ENCODE results near the gene KRT9. TPM values are rescaled to one million over a fixed set of nuclear protein-coding genes. Genes with fewer than 3 reads are reported as not detected.

KRT9 gene
- total and polyA plus RNA-seq, 7 donors = not detected

DNA sequence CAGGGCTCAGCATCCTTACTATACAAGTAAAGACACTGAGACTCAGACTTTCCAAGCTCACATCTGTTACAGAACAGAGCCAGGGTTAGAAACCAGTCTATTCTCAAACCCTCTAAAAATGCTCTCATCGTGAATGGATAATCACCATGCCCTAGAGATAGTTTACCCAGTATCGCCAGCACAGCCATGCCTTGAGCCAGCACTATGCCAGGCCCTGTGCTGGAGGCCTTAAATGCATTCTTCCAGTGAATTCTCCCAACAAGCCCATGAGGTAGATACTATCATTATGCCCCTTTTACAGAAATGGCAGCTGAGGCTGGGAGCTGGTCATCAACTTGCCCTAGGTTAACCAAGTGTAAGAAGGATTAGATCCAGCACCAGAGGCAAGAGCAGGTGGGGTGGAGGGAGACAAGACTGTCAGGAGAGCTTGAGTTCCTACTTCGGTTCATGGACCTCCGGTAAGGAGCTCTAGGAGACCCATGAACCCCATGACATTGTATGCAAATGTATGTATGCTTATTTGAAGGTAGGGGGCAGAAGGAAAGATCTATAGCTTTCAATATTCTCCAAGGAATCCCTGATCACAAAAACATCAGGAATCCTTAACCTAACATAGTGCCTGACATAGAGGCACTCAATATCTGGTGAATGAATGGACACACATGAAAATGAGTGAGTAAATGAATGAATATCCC is 9.7 kb upstream of the KRT9 start:
- no peaks in the 10 kb centered on the region for H3K9me3 ChIP-seq
- no peak for TF ChIP-seq POLR2AphosphoS5 (IDR thresholded peaks at IDR 0.05)
- TF ChIP-seq, protein P1, sequence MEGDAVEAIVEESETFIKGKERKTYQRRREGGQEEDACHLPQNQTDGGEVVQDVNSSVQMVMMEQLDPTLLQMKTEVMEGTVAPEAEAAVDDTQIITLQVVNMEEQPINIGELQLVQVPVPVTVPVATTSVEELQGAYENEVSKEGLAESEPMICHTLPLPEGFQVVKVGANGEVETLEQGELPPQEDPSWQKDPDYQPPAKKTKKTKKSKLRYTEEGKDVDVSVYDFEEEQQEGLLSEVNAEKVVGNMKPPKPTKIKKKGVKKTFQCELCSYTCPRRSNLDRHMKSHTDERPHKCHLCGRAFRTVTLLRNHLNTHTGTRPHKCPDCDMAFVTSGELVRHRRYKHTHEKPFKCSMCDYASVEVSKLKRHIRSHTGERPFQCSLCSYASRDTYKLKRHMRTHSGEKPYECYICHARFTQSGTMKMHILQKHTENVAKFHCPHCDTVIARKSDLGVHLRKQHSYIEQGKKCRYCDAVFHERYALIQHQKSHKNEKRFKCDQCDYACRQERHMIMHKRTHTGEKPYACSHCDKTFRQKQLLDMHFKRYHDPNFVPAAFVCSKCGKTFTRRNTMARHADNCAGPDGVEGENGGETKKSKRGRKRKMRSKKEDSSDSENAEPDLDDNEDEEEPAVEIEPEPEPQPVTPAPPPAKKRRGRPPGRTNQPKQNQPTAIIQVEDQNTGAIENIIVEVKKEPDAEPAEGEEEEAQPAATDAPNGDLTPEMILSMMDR (IDR thresholded peaks at IDR 0.05) = no peak
- no peak for TF ChIP-seq POLR2A (IDR thresholded peaks at IDR 0.05)
- no peak for TF ChIP-seq EP300 (IDR thresholded peaks at IDR 0.05)
- H3K27ac ChIP-seq = no peak overlapping the region
- DNase-seq = no peak
- H3K27me3 ChIP-seq = peaks cover 0 to 13% (median 0%) of the 10 kb centered on the region in 3 donors
- H3K36me3 ChIP-seq = no peaks in the 10 kb centered on the region
- H3K4me1 ChIP-seq = no peaks in the 10 kb centered on the region
- 90 to 94% methylated on average over 4 of the region's 4 CpGs for WGBS, 2 donors
- H3K4me3 ChIP-seq = no peak overlapping the region
- intact Hi-C loops (cut with DNase I) = no loop called here

DNA sequence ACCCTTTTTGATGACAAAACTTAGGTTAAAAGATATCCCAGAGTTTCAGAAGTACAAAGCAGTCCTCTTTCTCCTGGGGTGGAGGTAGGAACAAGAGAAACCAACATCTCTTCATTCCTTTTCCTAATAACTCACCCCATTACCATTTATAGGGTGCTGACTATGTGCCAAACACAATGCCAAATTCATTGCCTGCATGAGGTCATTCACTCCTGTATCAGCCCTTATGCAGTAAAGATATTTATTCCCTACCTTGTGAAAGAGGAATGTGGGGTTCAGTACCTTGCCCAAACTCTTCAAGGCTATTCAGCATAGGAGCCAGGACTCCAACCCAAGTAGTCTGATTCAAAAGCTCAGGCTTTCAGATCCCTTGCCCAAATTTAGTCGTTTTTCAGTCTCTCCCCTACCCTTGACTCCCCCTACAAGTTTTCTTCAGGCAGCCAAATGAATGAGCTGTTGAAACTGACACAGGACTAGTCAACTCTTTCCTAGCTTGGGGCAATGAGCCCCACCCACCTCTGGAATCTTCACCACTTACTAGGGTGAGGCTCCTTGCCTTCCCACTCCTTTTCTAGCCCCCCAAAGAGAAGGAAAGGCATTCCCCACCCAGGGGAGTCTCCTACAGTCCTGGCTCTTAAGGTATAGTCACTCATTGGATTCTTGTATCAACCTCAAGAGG is 9.0 kb upstream of the KRT9 start:
- no peaks in the 10 kb centered on the region for H3K9me3 ChIP-seq
- intact Hi-C loops (cut with DNase I) = no loop called here
- H3K27me3 ChIP-seq = peaks cover 0 to 19% (median 0%) of the 10 kb centered on the region in 3 donors
- H3K4me3 ChIP-seq = no peak overlapping the region
- no peak for DNase-seq
- WGBS, 2 donors = 35 to 56% methylated on average over 1 of the region's 1 CpG
- H3K36me3 ChIP-seq = no peaks in the 10 kb centered on the region
- no peak overlapping the region for H3K27ac ChIP-seq
- no peaks in the 10 kb centered on the region for H3K4me1 ChIP-seq
- TF ChIP-seq, protein P1 (IDR thresholded peaks at IDR 0.05) = no peak
- TF ChIP-seq EP300 (IDR thresholded peaks at IDR 0.05) = no peak
- TF ChIP-seq POLR2AphosphoS5 (IDR thresholded peaks at IDR 0.05) = no peak
- TF ChIP-seq POLR2A (IDR thresholded peaks at IDR 0.05) = no peak

DNA sequence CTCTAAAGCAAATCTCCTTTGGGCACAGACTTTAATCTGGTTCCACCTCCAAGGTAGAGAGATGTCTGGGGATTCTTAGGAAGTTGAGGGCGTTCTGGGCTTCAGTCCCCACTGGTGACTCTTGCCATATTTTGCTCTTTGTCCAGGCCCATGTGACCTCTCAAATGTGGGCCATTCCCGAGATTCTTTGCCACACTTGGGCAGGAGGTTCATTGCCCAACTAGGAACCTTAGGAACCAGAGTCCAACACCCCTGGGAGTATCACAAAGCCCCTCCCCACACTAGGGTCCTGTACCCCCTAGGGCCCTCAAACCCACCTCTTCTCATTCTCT is 8.4 kb upstream of the KRT9 start:
- intact Hi-C loops (cut with DNase I) = no loop called here
- TF ChIP-seq, protein P1 (IDR thresholded peaks at IDR 0.05) = no peak
- no peak for TF ChIP-seq POLR2A (IDR thresholded peaks at IDR 0.05)
- no peak for TF ChIP-seq EP300 (IDR thresholded peaks at IDR 0.05)
- TF ChIP-seq POLR2AphosphoS5 (IDR thresholded peaks at IDR 0.05) = no peak
- no peak overlapping the region for H3K27ac ChIP-seq
- no peaks in the 10 kb centered on the region for H3K36me3 ChIP-seq
- no peaks in the 10 kb centered on the region for H3K4me1 ChIP-seq
- H3K27me3 ChIP-seq = peaks cover 0 to 24% (median 0%) of the 10 kb centered on the region in 3 donors
- H3K9me3 ChIP-seq = no peaks in the 10 kb centered on the region
- DNase-seq = no peak
- WGBS, 2 donors = 85 to 92% methylated on average over 2 of the region's 2 CpGs
- no peak overlapping the region for H3K4me3 ChIP-seq

DNA sequence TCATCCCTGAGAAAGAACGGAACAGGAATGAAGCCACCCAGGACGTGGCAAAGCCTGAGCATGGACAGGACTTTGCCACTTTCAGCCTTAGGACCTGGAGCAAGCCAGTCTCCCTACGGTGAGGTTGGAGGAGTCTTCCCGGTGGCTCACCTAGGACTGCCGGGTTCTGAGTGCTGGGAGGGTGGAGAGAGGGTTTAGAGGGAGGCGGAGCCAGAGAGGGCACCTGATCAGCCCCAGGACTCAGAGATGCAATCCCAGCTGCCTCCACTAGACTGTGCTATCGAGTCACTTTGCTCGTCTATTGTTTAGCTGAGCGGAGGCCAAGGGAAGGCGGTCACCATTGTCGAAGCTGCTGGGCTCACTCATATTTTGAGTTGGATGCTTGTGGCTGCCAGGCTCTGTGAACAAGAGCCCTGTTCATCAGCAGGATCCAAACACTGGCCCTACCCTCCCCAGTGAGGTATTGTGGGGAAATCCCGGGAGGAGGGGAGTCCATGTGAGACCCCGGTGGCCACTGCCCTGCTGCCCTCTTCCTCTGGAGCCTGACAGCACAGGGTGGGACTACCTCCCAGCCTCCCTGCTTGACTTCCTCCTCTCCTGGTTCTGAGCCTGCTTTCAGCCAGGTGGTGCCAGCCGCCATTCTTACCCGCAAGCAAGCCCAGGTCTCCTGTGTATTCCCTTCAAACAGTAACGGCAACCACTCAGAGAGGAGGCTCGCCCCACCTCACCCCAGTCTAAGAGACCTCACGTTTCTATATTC is 7.8 kb upstream of the KRT9 start:
- H3K9me3 ChIP-seq = no peaks in the 10 kb centered on the region
- peaks cover 0 to 26% (median 0%) of the 10 kb centered on the region in 3 donors for H3K27me3 ChIP-seq
- DNase-seq = peak; percentile 69
- peak in 1 of 2 donors; percentile 34 for TF ChIP-seq POLR2A (IDR thresholded peaks at IDR 0.05)
- TF ChIP-seq EP300 (IDR thresholded peaks at IDR 0.05) = no peak
- TF ChIP-seq, protein P1 (IDR thresholded peaks at IDR 0.05) = peak in 2 of 4 experiments; percentile 41 to 62
- no peak for TF ChIP-seq POLR2AphosphoS5 (IDR thresholded peaks at IDR 0.05)
- 39 to 45% methylated on average over 18 of the region's 18 CpGs for WGBS, 2 donors
- H3K36me3 ChIP-seq = no peaks in the 10 kb centered on the region
- no peak overlapping the region for H3K4me3 ChIP-seq
- no peaks in the 10 kb centered on the region for H3K4me1 ChIP-seq
- intact Hi-C loops (cut with DNase I) = no loop called here
- no peak overlapping the region for H3K27ac ChIP-seq
